SH-SY5Y (cell line): ENCODE measurements around the gene B4GALT5.

Experiments used
- GATA2 ChIP-seq: IDR thresholded peaks from 2 replicates; pipeline ENCODE4 v1.6.1; 2011; ENCODE audit warnings: mild to moderate bottlenecking, low read depth, low read length
- GATA3 ChIP-seq: IDR thresholded peaks from 2 replicates; pipeline ENCODE4 v1.6.1; 2011; ENCODE audit warnings: low read depth, mild to moderate bottlenecking, low read length, moderate library complexity

GRCh38 chr20:49699200-49699992 is 14.3 kb downstream of the B4GALT5 start:
- TF ChIP-seq GATA2, result peak; percentile 25; the same call in 1 of the 2 replicates
- no peak for TF ChIP-seq GATA3
